COR-L47 (cell line): Measurements from ENCODE around the gene BNIPL.

Experiments used
- DNase-seq: peaks from one replicate; lab custom pipeline; 2025; lab: John Stamatoyannopoulos, UW

BNIPL gene, protein sequence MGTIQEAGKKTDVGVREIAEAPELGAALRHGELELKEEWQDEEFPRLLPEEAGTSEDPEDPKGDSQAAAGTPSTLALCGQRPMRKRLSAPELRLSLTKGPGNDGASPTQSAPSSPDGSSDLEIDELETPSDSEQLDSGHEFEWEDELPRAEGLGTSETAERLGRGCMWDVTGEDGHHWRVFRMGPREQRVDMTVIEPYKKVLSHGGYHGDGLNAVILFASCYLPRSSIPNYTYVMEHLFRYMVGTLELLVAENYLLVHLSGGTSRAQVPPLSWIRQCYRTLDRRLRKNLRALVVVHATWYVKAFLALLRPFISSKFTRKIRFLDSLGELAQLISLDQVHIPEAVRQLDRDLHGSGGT

GRCh38 chr1:151036356-151036755 lies at the start of gene BNIPL:
BNIPL (plus strand) TSS chr1:151036586; CDS start chr1:151036726, 140 bp downstream.
- DNase-seq, result no peak

DNA sequence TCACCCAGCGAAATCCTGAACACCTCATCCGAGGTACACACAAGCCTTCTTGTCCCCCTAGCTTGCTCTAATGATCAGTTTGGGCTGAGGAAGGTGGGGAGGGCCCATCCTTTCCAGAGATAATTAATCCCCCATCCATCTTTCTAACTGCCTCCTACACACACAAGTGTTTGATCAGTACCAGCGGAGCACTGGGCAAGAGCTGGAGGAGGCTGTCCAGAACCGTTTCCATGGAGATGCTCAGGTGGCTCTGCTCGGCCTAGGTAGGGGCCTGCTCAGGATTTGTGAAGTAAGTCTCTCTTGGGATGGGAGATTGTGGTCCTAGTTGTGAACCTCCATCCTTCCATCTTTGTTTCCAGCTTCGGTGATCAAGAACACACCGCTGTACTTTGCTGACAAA lies 48.5 kb upstream of the BNIPL start:
- DNase-seq, result no peak

DNA sequence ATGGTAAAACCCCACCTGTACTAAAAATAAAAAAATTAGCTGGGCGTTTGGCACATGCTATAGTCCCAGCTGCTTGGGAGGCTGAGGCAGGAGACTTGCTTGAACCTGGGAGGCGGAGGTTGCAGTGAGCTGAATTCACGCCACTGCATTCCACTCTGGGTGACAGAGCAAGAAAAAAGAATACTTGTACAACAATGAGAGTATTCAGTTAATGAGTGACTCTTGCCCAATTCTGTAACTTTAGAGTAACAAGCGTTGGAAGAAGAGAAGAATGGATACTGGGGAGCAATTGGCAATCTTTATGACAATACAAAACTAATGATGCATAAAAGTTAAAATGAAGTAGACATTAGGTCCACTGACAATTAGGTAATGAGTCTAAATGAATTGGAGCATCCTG lies 43.8 kb upstream of the BNIPL start:
- no peak for DNase-seq

- DNase-seq, result no peak
Observed at GRCh38 chr1:150994248-150994647, 42.1 kb upstream of the BNIPL start.

DNA sequence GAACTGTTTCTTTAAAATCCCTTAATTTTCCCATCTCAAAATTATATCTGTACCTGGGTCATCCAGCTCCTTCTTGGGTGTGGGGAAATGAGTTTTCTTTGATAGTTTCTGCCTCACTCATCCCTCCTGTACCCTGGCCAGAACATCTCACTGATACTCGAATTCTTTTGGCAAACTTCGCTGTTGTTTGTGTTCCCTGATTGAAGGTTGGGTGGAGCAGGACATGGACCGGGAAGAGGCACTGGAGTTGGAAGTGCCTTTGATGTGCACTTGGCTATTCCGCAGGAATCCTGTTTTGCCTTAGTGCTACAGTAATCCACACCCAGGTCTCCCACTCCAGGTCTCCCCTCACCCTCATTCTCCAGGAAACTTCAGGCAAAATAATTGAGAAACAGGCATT lies 40.9 kb upstream of the BNIPL start:
- no peak for DNase-seq

DNA sequence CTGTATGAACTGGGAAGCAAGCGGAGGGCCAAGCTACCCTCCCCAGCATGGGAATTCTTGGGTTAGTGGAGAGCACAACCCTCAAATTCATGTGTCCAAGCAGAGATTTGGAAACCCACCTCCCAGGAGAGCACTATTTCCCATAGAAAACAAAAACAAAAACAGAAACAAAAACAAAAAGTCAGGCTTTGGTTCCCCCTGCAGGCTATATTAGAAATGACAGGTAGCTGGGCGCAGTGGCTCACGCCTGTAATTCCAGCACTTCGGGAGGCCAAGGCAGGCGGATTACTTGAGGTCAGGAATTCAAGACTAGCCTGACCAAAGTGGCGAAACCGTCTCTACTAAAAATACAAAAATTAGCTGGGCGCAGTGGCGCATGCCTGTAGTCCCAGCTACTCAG lies 40.5 kb upstream of the BNIPL start:
- DNase-seq, result no peak

DNA sequence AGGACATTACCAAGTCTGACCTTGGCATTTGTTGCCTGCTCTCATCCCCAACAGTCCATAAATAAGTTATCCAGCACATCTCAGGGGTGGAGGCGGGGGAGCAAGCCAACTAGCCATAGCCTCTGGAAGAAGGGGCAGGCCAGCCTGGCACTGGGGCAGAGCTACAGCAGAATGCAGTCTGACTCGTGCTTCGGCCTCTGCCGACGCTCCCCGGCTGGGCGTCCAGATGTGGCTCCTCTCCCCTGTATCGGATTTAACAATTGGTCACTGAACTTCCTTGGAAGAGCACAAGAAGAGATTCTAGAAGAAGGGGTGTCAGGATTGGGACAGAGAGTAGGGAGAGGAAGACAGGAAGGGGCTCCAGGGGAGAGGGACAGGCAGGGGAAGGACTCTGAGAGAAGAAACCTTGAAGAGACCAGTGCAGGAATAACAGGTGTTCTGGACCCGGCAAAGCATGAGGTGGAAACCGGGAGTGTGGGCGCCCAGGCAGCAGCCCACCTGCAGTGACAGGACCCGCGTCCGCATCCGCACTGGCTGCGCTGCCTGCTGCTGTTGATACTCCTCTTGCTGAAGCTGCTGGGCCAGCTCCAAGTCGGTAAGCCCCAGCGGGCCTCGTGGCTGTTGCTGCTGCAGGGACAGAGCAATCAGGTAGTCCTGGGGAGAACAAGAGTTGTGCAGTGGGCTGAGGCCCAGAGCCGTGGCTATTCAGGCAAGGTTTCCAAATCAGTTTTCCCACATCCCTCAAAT lies 39.1 kb upstream of the BNIPL start:
- DNase-seq, result no peak

DNA sequence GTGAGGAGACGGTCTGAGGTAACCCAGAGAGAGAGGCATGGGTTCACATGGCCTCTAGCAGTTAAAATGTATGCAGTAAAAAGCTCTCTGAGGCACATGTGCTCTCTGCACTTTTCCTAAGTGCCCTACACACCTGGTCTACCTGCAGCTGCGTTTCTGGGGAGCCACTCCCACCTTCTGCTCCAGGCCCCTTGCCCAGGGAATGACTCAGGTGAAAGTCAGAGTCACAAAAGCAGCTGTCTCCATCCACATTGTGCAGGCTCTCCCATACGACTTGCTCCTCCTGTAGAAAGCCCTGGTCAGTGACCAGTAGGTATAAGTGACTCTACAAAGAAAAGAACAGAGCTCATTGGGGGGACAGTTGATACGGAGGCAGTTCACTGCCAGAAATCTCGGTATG lies 38.4 kb upstream of the BNIPL start:
- no peak for DNase-seq

DNA sequence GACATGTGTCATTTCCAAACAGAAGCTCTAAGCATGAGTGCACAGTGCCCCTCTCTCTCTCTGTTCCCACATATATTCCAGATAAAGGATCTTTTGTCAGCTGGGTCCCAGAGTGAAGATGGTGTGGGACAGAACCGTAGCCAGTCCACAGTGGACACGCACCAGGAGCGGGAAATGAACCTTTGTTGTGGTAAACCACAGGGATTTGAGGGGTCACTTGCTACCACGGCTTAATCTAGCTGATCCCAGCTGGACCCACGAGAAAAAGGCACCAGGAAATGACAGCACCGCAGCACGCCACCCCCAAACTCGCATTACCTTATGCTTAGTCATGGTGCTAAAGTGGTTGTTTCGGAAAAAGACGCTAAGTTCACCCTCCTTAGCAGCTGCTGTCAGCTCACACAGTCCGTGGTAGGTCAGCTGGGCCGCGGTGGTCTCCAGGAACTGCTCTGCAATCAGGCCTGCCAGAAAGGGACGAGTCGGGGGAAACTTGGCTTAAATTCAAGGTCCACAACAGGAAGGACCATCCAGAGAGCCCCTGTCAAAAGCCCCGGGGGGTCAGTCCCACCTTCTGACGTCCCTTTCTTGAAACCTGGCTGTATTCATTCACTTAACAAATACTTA lies 37.2 kb upstream of the BNIPL start:
- DNase-seq, result no peak

- no peak for DNase-seq
Observed at GRCh38 chr1:150999926-151000325, 36.5 kb upstream of the BNIPL start.

- DNase-seq, result no peak
Observed at GRCh38 chr1:151000408-151000807, 36.0 kb upstream of the BNIPL start.

- DNase-seq, result no peak
Observed at GRCh38 chr1:151001602-151002001, 34.8 kb upstream of the BNIPL start.

- no peak for DNase-seq
Observed at GRCh38 chr1:151002051-151002450, 34.3 kb upstream of the BNIPL start.

DNA sequence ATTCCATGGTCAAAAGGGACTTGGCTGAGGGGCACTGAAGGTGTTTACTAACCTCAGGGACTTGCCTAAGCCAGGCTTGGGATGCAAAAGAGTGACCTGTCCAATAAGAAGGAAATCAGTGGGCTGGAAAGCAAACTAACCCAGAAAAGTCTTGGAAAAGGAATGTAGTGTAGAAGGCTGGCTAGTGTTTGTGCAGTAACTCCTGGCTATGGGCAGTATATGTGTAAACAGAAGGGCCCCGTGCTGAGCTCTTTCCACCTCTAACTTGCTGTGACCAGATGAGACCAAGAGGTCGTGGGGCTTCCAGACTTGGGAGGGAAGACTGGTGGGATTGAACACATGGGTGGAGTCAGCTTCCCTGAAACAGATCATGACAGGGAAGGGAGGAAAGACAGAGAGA lies 33.8 kb upstream of the BNIPL start:
- no peak for DNase-seq

DNA sequence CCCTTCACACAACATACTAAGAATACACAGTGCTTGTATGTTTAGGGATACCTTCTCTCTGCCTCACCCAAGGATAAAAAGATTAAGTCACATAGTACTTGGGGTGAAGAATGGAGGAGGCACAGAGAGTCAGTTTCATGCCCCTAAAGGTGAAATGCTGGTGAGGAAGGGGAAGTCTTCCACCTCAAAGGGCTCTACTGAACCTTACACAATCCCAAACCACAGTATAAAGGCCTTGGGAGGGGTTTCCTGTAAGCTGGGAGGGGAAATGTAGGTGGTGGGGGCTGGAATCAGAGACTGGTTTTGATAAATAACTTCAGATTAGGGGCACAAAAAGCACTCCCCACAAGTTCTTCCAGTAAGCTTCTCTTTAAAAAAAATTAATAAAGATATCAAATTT lies 33.2 kb upstream of the BNIPL start:
- no peak for DNase-seq

- DNase-seq, result no peak
Observed at GRCh38 chr1:151005729-151006319, 30.6 kb upstream of the BNIPL start.

DNA sequence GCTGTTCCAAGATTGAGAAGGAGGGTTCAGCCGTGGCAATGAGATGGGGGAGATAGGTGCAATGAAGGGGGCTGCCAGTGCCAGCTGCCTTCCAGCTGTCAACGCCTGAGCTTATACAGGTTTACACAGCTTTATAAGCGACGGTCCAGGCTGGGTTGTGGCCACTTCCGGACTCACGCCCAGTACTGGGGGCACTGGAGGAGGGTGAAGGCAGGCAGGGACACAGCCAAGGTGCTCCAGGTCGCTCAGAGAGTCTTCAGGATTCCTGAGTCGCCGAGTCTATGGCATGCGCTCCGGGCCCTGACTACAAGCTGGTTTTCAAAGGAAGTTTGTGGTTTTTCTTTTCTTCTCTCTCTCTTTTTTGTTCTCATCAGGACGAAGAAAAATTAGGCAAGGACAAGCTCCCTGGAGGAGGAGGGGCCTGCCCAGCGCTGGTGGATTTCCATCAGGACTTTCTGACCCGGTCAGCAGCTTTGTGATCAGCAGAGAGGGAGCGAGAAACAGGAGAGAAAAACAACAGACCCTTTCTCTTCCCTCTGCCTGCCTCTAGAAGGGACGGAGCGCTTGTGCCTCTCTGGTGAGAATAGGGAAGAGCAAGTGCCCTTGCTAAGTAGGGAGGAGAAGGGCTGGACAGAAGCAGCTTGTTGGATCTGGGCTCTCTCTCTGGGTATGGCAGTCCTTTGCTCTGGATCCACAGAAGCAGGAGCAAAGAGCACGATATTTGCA lies 29.9 kb upstream of the BNIPL start, which contains the start of gene MINDY1:
Gene MINDY1, minus strand, starts transcription at position 576 of the 726 bp plus-strand sequence. CDS start 4,285 bp downstream, outside the sequence.
- DNase-seq, result peak; percentile 54

DNA sequence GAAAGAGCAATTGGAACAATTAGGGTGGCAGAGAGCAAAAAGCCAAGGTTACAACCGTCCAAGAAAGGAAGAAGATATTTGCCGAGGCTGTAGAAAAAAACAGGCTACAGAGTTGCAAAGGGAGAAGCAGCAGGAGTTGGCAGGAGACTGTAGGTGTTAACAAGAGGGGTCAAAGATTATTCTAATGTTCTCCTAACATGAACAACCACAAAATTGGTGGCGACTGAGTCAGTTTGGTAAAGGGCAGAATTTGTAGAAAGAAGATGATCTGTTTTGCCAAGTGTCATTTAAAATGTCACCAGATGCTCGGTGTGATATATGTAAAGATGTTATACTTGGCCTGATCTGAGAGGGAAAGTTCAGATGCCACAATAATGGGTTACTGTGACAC lies 28.5 kb upstream of the BNIPL start:
- no peak for DNase-seq

GRCh38 chr1:151008244-151009205 lies 27.9 kb upstream of the BNIPL start, which contains the start of gene PRUNE1:
PRUNE1 (plus strand) TSS chr1:151008449; CDS start chr1:151008633, 184 bp downstream.
- peak; percentile 94 for DNase-seq

DNA sequence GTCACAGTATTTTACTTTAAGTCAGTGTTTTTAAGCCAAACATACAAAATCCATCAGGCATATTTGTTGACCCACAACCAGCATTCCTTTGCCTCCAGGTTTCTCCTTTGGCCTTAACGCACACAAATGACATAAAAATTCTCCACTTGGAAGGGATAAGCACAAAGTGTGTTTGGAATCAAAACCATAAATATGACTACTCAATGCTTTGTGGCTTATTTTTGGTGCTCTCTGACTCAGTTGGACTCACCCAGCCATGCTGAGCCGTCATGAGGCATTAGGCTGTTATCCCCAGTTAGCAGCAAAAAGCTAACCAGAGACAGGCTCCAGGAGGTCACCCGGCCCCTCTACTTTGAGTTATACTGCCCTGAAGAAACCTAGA lies 27.2 kb upstream of the BNIPL start:
- no peak for DNase-seq
